Neural cell (in vitro differentiated cells): ENCODE data around the gene AIF1. TPM values are rescaled to one million over a fixed set of nuclear protein-coding genes. Genes with fewer than 3 reads are reported as not detected.

Source experiments
- H2AFZ ChIP-seq: fragments of 200-600, 300-800 bp; sonication (generic), shearing (Covaris generic); 2 replicates; pipeline ENCODE4 v1.6.0; 2014; ENCODE audit warnings: low read depth, mild to moderate bottlenecking, antibody characterized with exemption, low read length, moderate library complexity
- H3F3A ChIP-seq: fragments of 200-600 bp; shearing (Covaris generic); 2 replicates; pipeline ENCODE4 v1.6.1; 2016; ENCODE audit warnings: mild to moderate bottlenecking, moderate library complexity, mixed read lengths, antibody characterized with exemption, low read length; ENCODE audit not compliant: insufficient read depth, poor library complexity, severe bottlenecking
- H3K27ac ChIP-seq: fragments of 200-600, 300-800 bp; sonication (generic), shearing (Covaris generic); 2 replicates; pipeline ENCODE4 v1.5.1; 2014; ENCODE audit warnings: mild to moderate bottlenecking, low read length, moderate library complexity
- H3K27me3 ChIP-seq: fragments of 300-800, 200-600 bp; sonication (generic), shearing (Covaris generic); 2 replicates; pipeline ENCODE4 v1.6.0; 2014; ENCODE audit warnings: mild to moderate bottlenecking, low read depth, low read length, moderate library complexity; ENCODE audit not compliant: insufficient read depth
- H3K36me3 ChIP-seq: fragments of 300-800, 200-600 bp; sonication (generic), shearing (Covaris generic); 2 replicates; pipeline ENCODE4 v1.5.1; 2014; ENCODE audit warnings: mild to moderate bottlenecking, antibody characterized with exemption, low read length, moderate library complexity; ENCODE audit not compliant: insufficient read depth
- H3K4me2 ChIP-seq: fragments of 300-800, 200-600 bp; sonication (generic), shearing (Covaris generic); 2 replicates; pipeline ENCODE4 v1.6.0; 2014; ENCODE audit warnings: mild to moderate bottlenecking, low read length
- H3K4me3 ChIP-seq: fragments of 300-800, 200-600 bp; sonication (generic), shearing (Covaris generic); 2 replicates; pipeline ENCODE4 v1.5.1; 2014; ENCODE audit warnings: mild to moderate bottlenecking, low read length, moderate library complexity
- H3K79me2 ChIP-seq: fragments of 200-600 bp; shearing (Covaris generic); replicated peaks from 2 replicates; pipeline ENCODE4 v1.6.0; 2014; ENCODE audit warnings: mild to moderate bottlenecking, low read length, moderate library complexity; ENCODE audit not compliant: insufficient read depth
- H3K9ac ChIP-seq: fragments of 300-800, 200-600 bp; sonication (generic), shearing (Covaris generic); 2 replicates; pipeline ENCODE4 v1.6.1; 2016; ENCODE audit warnings: mild to moderate bottlenecking, low read length, mixed read lengths
- H3K9me2 ChIP-seq: fragments of 200-600 bp; shearing (Covaris generic); 2 replicates; pipeline ENCODE4 v1.6.1; 2016; ENCODE audit warnings: mild to moderate bottlenecking, low read length, mixed read lengths; ENCODE audit not compliant: insufficient read depth
- H3K9me3 ChIP-seq: fragments of 200-600, 300-800 bp; sonication (generic), shearing (Covaris generic); 2 replicates; pipeline ENCODE4 v1.6.1; 2016; ENCODE audit warnings: mild to moderate bottlenecking, mixed run types, low read length, moderate library complexity, mixed read lengths
- H4K20me1 ChIP-seq: fragments of 200-600 bp; shearing (Covaris generic); 2 replicates; pipeline ENCODE4 v1.6.1; 2016; ENCODE audit warnings: mild to moderate bottlenecking, mixed run types; ENCODE audit not compliant: insufficient read depth
- CTCF ChIP-seq: fragments of 450-650 bp; IDR thresholded peaks from 2 replicates; pipeline ENCODE4 v1.5.1; 2014; ENCODE audit warnings: antibody characterized with exemption, mild to moderate bottlenecking, moderate library complexity; ENCODE audit not compliant: poor library complexity, severe bottlenecking
- EP300 ChIP-seq: fragments of 450-650 bp; conservative IDR thresholded peaks from 2 replicates; pipeline ENCODE4 v1.6.1; 2014; ENCODE audit warnings: antibody characterized with exemption, mild to moderate bottlenecking, moderate library complexity; ENCODE audit not compliant: poor library complexity, severe bottlenecking
- EZH2 ChIP-seq: fragments of 200-600, 300-800 bp; shearing (Covaris generic), sonication (generic); IDR thresholded peaks from 2 replicates; pipeline ENCODE4 v1.6.1; 2014; ENCODE audit warnings: antibody characterized with exemption, low read length, borderline replicate concordance, mild to moderate bottlenecking; ENCODE audit not compliant: insufficient read depth, poor library complexity, severe bottlenecking
- MXI1 ChIP-seq: fragments of 450-650 bp; conservative IDR thresholded peaks from 2 replicates; pipeline ENCODE4 v1.6.1; 2014; ENCODE audit warnings: antibody characterized with exemption, mild to moderate bottlenecking; ENCODE audit not compliant: poor library complexity, severe bottlenecking
- POLR2AphosphoS5 ChIP-seq: IDR thresholded peaks from 2 replicates; pipeline ENCODE4 v1.6.1; 2012
- RAD21 ChIP-seq: fragments of 450-650 bp; conservative IDR thresholded peaks from 2 replicates; pipeline ENCODE4 v1.6.1; 2014; ENCODE audit warnings: antibody characterized with exemption, mild to moderate bottlenecking, moderate library complexity
- REST ChIP-seq: IDR thresholded peaks from 2 replicates; pipeline ENCODE4 v1.6.1; 2012; ENCODE audit warnings: borderline replicate concordance
- SMC3 ChIP-seq: fragments of 450-650 bp; conservative IDR thresholded peaks from 2 replicates; pipeline ENCODE4 v1.6.1; 2014; ENCODE audit warnings: antibody characterized with exemption, mild to moderate bottlenecking, moderate library complexity; ENCODE audit not compliant: poor library complexity
- TAF1 ChIP-seq: IDR thresholded peaks from 2 replicates; pipeline ENCODE4 v1.6.1; 2012; ENCODE audit warnings: low read depth
- polyA plus RNA-seq: library from polyadenylated mRNA; depleted of rRNA; stranded (reverse); fragments of >200 nt; gene quantifications from 2 replicates; pipeline ENCODE4 v1.2.3, GENCODE V29; 2014

The AIF1 gene
- polyA plus RNA-seq, 1 donor from 2014 or later: not detected

- no peak for TF ChIP-seq EP300
- no peaks in the 10 kb centered on the region for H3F3A ChIP-seq
- no peak overlapping the region for H3K4me2 ChIP-seq
- no peaks in the 10 kb centered on the region for H3K27me3 ChIP-seq
- H3K9me2 ChIP-seq: no peaks in the 10 kb centered on the region
- no peaks in the 10 kb centered on the region for H3K9me3 ChIP-seq
- no peak overlapping the region for H3K27ac ChIP-seq
- H4K20me1 ChIP-seq: no peaks in the 10 kb centered on the region
- H3K36me3 ChIP-seq: no peaks in the 10 kb centered on the region
- no peaks in the 10 kb centered on the region for H3K79me2 ChIP-seq
- no peak overlapping the region for H2AFZ ChIP-seq
- no peak overlapping the region for H3K9ac ChIP-seq
- H3K4me3 ChIP-seq: no peak overlapping the region
These were observed 46.5 kb upstream of the AIF1 start for GRCh38 chr6:31568537-31568961.

GRCh38 chr6:31569861-31570536 is 45.0 kb upstream of the AIF1 start:
- Histone ChIP-seq H2AFZ (no peak overlapping the region), H3K27me3 (no peaks in the 10 kb centered on the region), H3K79me2 (no peaks in the 10 kb centered on the region), H4K20me1 (no peaks in the 10 kb centered on the region), H3K9ac (no peak overlapping the region), H3F3A (no peaks in the 10 kb centered on the region), H3K9me2 (no peaks in the 10 kb centered on the region), H3K4me2 (no peak overlapping the region), H3K9me3 (no peaks in the 10 kb centered on the region), H3K4me3 (no peak overlapping the region), H3K27ac (no peak overlapping the region), H3K36me3 (no peaks in the 10 kb centered on the region)
- TF ChIP-seq CTCF (no peak), POLR2AphosphoS5 (no peak), EP300 (no peak), TAF1 (no peak), SMC3 (no peak), EZH2 (no peak), REST (no peak), MXI1 (no peak), RAD21 (no peak)
